ENCODE data around the gene G2E3.

G2E3 gene

DNA sequence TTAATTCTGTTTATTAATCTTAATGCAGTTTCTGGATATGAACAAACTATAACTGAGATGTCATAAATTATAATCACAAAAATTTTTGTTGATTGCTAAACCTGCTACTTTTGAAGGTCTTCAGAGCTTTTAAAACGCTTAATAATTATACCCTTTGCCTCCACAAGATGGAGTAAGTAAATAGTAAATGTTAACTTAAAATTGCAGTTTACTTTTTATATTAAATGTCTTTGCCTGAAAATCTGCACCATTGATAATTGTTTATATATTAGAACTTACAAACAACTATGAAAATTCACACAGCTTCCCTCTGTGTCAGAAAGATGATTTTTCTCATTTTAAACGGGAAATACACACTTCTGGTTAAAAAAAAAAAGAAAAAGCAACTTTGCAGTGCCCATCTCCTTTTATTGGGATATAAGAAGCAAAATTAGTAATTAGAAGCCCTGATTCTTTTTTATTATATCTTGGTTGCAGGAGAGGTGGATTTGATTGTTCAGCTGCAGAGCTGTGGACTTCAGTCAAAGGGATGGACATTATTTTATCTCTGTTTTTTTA, 98.7 kb downstream of the G2E3 start:
- no peak for DNase-seq

DNA sequence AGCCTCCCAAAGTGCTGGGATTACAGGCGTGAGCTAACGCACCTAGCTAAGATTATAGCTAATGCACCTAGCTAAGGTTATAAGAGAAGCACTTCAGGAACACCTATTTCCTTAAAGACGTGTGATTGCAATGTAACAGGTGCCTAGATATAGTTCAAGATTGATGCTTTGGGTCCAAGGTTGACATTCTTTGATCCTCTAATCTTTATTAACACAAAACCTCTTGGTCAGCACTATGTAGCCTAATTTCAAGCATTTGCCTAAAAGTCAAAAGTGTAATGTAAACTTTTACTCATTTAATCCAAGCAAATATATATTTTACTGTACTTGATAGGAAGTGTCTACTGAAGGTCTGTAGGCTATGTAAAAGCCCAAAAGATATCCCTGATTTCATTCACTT, 99.7 kb downstream of the G2E3 start:
- no peak for DNase-seq

DNA sequence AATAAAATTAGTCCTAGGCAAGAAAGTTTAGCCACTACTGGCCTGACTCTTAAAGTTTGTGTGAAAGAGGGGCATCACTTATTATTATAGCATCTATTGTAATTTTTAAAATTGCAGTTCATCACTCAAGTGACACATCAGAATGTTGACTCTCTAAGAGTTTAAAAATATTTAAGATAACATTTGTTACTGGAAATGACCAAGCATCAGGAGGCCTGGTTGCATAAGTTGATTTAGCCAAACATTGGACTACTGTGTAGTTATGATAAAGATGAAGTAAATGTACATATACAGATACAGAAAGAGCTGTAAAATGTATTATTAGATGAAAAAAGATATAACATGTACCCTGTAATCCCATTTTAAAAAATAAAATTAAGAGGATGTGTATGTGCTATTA, 110.6 kb downstream of the G2E3 start:
- DNase-seq: no peak
